HepG2 (cell line): ENCODE measurements around the gene L1CAM.

Source experiments
- CBX2 ChIP-seq, 2 experiments: fragments of 200-600 bp in 1 of 2; sonication (generic); formaldehyde crosslinking in 1 of 2; IDR thresholded peaks; 2 replicates each; pipeline versions ENCODE4 v1.7.0 to v1.8.1; 2018 to 2022; ENCODE audit warnings: low read depth in 2 of 2, low read length in 1 of 2, mild to moderate bottlenecking in 1 of 2, missing genetic modification reagents in 1 of 2
- RBM39 ChIP-seq: fragments of 200-400 bp; formaldehyde crosslinking; IDR thresholded peaks from one replicate; pipeline ENCODE4 v1.6.1; 2018; ENCODE audit warnings: antibody characterized with exemption, mild to moderate bottlenecking, low read depth, low read length; ENCODE audit not compliant: poor library complexity, severe bottlenecking
- TF ChIP-seq, protein P1 (sequence below): sonication (generic); formaldehyde crosslinking; IDR thresholded peaks from 2 replicates; pipeline ENCODE4 v1.5.0; 2020; ENCODE audit warnings: mild to moderate bottlenecking, missing genetic modification reagents, moderate library complexity

GRCh38 chrX:153819384-153820040, 66.5 kb downstream of the L1CAM start:
- TF ChIP-seq CBX2 (IDR thresholded peaks at IDR 0.05; ENCODE audit: low read depth, low read length), result no peak
- no peak for TF ChIP-seq CBX2 (CRISPR knock-in tag; IDR thresholded peaks at IDR 0.05; ENCODE audit: low read depth)
- TF ChIP-seq RBM39, result no peak
- TF ChIP-seq, protein P1, sequence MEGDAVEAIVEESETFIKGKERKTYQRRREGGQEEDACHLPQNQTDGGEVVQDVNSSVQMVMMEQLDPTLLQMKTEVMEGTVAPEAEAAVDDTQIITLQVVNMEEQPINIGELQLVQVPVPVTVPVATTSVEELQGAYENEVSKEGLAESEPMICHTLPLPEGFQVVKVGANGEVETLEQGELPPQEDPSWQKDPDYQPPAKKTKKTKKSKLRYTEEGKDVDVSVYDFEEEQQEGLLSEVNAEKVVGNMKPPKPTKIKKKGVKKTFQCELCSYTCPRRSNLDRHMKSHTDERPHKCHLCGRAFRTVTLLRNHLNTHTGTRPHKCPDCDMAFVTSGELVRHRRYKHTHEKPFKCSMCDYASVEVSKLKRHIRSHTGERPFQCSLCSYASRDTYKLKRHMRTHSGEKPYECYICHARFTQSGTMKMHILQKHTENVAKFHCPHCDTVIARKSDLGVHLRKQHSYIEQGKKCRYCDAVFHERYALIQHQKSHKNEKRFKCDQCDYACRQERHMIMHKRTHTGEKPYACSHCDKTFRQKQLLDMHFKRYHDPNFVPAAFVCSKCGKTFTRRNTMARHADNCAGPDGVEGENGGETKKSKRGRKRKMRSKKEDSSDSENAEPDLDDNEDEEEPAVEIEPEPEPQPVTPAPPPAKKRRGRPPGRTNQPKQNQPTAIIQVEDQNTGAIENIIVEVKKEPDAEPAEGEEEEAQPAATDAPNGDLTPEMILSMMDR (CRISPR knock-in tag), result no peak
